ENCODE results near the gene ANKIB1. TPM values are rescaled to one million over a fixed set of nuclear protein-coding genes. Genes with fewer than 3 reads are reported as not detected.
"Not testable (repeated sequence)": the region's sequence is repeated elsewhere in the genome, so short reads cannot be mapped to it uniquely, and the experiment has no call there.

Gene ANKIB1
- total RNA-seq, 3 donors from 2014 or later = 28.0 to 40.8 (median 38.3) TPM

DNA sequence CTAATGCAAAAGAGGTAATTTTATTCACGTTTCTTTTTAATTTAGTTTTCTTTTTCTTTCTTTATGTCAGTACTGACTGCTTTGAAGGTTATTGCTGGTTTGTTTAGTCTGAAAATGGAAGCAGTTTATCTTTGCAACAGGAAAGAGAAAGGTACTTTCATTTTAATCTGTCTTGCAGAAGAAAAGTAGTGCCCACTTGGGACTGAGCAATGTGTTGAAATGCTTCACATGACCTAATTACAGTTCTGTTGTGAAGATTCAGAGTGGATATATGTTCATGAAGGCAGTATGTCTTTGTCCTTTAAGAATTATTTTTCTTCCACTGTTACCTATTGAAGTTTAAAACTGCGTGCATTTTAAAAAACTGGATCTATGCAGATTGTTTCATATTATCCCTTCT is 80.1 kb downstream of the ANKIB1 start:
- ATAC-seq (no peak), DNase-seq (no peak)
- H3K9me3 Mint-ChIP-seq = no peaks in the 10 kb centered on the region
- no peaks in the 10 kb centered on the region for H3K4me1 Mint-ChIP-seq (ENCODE audit: low read depth)
- no peak overlapping the region for H3K4me3 Mint-ChIP-seq
- peaks cover 16% of the 10 kb centered on the region for H3K36me3 Mint-ChIP-seq (ENCODE audit: insufficient read depth)
- no peaks in the 10 kb centered on the region for H3K27me3 Mint-ChIP-seq (ENCODE audit: low read depth)

DNA sequence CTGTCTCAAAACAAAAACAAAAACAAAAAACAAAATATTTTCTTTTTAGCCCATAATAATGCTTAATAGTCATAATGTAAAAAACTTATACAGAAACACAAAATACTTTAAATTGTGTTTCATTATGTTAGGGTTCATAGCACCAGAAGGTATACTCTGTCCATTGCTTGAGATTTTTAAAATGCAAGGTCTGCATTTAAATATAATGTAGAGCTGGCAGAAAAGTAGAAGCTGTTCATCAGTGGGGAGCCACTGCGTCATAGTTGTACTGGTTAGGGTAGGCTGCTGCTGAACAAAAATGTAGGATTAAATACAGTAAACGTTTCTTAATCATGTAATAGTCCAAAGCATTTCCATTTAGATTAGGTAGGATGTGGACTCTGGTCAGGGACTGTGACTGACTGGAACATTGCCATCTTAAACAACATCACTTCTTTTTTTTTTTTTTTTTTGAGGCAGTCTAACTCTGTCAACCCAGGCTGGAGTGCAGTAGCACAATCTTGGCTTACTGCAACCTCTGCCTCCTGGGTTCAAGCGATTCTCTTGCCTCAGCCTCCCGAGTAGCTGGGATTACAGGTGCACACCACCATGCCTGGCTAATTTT is 85.2 kb downstream of the ANKIB1 start:
- peaks cover 4% of the 10 kb centered on the region for H3K9me3 Mint-ChIP-seq
- H3K4me3 Mint-ChIP-seq = no peak overlapping the region

DNA sequence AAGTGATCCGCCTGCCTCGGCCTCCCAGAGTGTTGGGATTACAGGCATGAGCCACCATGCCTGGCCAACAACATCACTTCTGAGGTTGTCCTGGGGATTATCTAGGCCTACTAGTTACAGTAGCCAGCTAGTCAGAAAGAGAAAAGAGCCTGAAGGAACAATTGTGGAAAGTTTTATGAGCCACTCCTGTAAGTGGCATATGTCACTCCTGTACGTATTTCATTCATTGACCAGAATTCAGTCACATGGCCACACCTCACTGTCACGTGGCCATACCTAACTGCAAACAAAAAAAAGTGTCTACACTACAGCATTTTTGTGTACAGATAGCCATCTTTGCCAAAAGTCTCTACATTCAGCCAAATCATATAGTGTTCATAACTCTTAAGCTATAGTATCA is 85.7 kb downstream of the ANKIB1 start:
- no peaks in the 10 kb centered on the region for H3K4me1 Mint-ChIP-seq (ENCODE audit: low read depth)
- H3K36me3 Mint-ChIP-seq (ENCODE audit: insufficient read depth) = peaks cover 35% of the 10 kb centered on the region
- H3K27me3 Mint-ChIP-seq (ENCODE audit: low read depth) = no peaks in the 10 kb centered on the region
- no peak for ATAC-seq
- no peak overlapping the region for H3K4me3 Mint-ChIP-seq
- H3K9me3 Mint-ChIP-seq = peaks cover 4% of the 10 kb centered on the region
- no peak for DNase-seq

More for the DNA sequence above, 85.2 kb downstream of the ANKIB1 start:
- DNase-seq = no peak
- H3K4me1 Mint-ChIP-seq (ENCODE audit: low read depth) = no peaks in the 10 kb centered on the region
- ATAC-seq = no peak
- H3K36me3 Mint-ChIP-seq (ENCODE audit: insufficient read depth) = peaks cover 35% of the 10 kb centered on the region
- H3K27me3 Mint-ChIP-seq (ENCODE audit: low read depth) = no peaks in the 10 kb centered on the region

DNA sequence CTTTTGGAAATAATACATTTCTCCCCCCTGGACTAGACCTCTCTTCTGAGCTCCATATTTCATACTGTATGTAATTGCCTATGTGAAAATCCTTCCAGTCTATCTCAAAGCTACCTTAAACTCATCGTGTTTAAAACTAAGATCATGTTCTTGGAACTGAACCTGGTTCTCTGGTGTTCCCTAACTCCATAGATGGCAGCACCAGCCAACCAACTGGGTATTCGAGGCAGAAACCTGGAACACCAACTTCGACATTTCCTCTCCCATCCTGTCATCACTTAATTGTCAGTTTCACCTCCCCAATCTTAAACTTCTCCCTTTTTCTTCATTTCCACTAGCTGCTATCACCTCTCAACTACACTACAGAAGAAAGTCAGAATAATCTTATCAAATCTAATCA is 87.0 kb downstream of the ANKIB1 start:
- Mint-ChIP-seq H3K4me1 (ENCODE audit: low read depth) (no peaks in the 10 kb centered on the region), H3K4me3 (no peak overlapping the region), H3K36me3 (ENCODE audit: insufficient read depth) (peaks cover 37% of the 10 kb centered on the region), H3K27me3 (ENCODE audit: low read depth) (no peaks in the 10 kb centered on the region), H3K9me3 (peaks cover 4% of the 10 kb centered on the region)
- no peak for DNase-seq
- ATAC-seq = no peak

DNA sequence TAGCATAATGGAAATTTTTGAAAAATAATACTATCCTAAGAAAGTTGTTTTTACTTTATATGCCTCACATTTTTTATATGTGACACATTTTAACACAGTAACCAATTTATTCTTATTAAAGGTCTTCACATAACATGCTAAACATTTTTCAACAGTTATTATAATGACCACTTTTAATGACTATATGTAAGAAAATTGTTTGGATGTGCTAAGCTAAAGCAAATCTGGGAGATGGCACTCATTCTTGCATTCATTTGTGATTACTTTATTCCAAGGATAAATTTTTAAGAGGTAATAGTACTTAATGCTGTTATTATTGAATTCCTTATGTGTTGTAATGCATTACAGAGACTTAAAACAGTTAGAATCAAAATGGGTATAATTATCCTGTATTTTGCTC is 88.1 kb downstream of the ANKIB1 start:
- no peaks in the 10 kb centered on the region for H3K4me1 Mint-ChIP-seq (ENCODE audit: low read depth)
- ATAC-seq (no peak), DNase-seq (no peak)
- H3K9me3 Mint-ChIP-seq = peaks cover 4% of the 10 kb centered on the region
- no peak overlapping the region for H3K4me3 Mint-ChIP-seq
- no peaks in the 10 kb centered on the region for H3K27me3 Mint-ChIP-seq (ENCODE audit: low read depth)
- H3K36me3 Mint-ChIP-seq (ENCODE audit: insufficient read depth) = peaks cover 36% of the 10 kb centered on the region

DNA sequence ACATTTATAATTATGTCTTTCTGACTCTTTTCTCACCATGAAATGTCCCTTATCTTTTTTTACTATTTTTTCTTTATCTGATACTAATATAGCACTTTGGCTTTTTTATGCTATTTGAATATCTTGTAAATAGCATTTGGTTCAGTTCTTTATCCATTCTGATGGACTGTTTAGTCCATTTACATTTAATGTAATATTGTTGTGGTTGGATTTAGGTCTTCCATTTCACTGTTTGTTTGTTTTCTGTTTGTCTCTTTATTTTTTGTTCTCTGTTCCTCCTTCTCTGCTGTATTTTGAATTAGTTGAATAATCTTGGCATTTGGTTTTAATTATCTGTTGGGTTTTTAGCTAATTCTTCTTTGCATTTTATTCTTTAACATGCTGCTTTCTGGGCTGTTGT is 89.8 kb downstream of the ANKIB1 start:
- ATAC-seq = no peak
- Mint-ChIP-seq H3K9me3 (peaks cover 4% of the 10 kb centered on the region), H3K36me3 (ENCODE audit: insufficient read depth) (peaks cover 30% of the 10 kb centered on the region), H3K27me3 (ENCODE audit: low read depth) (no peaks in the 10 kb centered on the region), H3K4me1 (ENCODE audit: low read depth) (no peaks in the 10 kb centered on the region), H3K4me3 (no peak overlapping the region)
- no peak for DNase-seq

DNA sequence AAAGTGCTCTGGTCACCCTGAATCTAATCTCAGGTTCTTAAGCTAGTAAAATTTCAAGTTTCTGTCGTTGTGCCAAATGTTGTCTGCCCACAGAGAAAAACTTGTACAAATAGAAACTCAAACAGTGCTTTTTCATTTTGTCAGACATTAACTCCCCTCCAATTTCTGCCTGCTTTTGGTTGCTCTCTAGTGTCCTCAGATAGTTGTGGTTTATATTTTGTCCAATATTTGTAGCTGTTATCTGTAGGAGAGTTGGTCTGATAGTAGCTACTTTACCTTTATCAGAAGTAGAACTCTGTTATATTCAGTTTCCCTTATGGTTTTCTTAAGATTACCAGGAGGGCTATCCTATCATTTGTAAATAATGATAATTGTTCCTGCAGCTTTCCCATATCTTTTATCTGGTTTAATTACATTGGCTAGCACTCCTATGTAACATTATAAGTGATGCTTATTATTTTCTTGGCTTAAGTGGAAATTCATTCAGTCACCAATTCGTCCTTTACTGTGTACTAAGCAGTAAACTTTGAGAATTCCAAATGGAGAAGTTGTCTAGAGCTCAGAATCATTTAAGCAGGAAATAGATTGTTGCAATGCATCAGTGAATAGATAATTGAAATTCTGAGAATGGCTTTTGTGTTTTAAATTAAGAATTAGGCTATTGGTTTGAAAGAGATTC is 91.0 kb downstream of the ANKIB1 start:
- Mint-ChIP-seq H3K4me1 (ENCODE audit: low read depth) (no peaks in the 10 kb centered on the region), H3K4me3 (no peak overlapping the region), H3K27me3 (ENCODE audit: low read depth) (no peaks in the 10 kb centered on the region), H3K36me3 (ENCODE audit: insufficient read depth) (peaks cover 26% of the 10 kb centered on the region), H3K9me3 (peaks cover 4% of the 10 kb centered on the region)
- no peak for DNase-seq
- ATAC-seq = no peak

DNA sequence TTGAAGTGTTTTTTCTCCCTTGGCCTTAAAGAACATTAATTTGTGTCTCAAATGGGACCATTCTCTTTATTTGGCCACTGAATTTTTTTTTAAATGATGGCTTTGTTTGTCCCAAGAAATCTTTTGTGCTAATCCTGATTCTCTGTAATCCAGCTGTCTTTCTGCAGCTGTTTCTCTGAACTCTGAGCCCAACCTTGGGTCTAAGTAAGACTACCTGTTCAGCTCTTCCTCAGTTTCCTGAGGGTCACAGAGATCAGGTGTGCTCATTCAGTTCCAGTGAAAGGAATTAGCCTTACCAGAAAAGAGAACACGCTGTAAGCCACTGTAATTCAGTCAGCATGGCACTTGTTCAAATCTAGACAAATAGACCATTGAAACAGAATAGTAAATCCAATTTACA is 94.2 kb downstream of the ANKIB1 start:
- no peak overlapping the region for H3K4me3 Mint-ChIP-seq
- H3K4me1 Mint-ChIP-seq (ENCODE audit: low read depth) = no peaks in the 10 kb centered on the region
- no peaks in the 10 kb centered on the region for H3K27me3 Mint-ChIP-seq (ENCODE audit: low read depth)
- DNase-seq (no peak), ATAC-seq (no peak)
- H3K36me3 Mint-ChIP-seq (ENCODE audit: insufficient read depth) = peaks cover 23% of the 10 kb centered on the region
- peaks cover 4% of the 10 kb centered on the region for H3K9me3 Mint-ChIP-seq

DNA sequence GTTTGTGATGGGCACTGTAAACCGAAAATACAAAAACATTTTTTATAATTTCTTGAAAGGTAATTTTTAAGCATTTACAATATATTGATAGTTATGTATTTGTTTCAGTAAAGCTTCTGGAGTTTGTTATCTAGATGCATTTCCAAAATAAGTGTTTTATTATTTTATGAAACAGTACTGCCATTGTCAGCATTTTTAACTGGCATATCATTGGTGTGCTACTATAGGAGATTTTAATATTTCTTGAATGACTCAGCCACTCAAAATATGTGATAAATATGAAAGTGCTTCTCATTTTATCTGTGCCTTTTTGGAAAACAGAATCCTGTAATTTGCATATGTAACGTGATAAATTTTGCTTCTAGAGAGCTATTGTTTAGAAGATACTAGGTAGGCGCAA is 97.9 kb downstream of the ANKIB1 start:
- H3K9me3 Mint-ChIP-seq = no peaks in the 10 kb centered on the region
- H3K36me3 Mint-ChIP-seq (ENCODE audit: insufficient read depth) = peaks cover 29% of the 10 kb centered on the region

DNA sequence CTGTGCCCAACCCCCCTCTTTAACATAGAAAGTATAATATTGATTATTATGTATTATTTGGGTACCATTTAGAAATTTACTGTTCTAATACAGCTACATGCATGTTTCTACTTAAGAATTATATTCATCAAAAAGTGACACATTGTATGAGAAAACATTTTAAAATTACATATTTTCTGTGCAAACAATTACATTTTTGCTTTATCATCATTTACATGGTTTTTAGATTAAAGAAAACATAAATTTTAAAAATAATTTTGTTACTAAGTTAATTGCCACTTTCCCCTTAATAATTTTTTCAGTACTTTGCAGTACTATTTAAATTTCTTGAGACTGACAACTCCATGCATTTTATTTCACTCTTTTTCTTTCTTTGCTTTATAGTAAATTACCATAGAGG is 106.2 kb downstream of the ANKIB1 start:
- no peak for DNase-seq
- H3K27me3 Mint-ChIP-seq (ENCODE audit: low read depth) = no peaks in the 10 kb centered on the region
- H3K4me1 Mint-ChIP-seq (ENCODE audit: low read depth) = no peaks in the 10 kb centered on the region
- H3K9me3 Mint-ChIP-seq = no peaks in the 10 kb centered on the region
- H3K36me3 Mint-ChIP-seq (ENCODE audit: insufficient read depth) = peaks cover 35% of the 10 kb centered on the region
- no peak for ATAC-seq
- no peak overlapping the region for H3K4me3 Mint-ChIP-seq

More for the DNA sequence above, 97.9 kb downstream of the ANKIB1 start:
- Mint-ChIP-seq H3K4me3 (no peak overlapping the region), H3K27me3 (ENCODE audit: low read depth) (no peaks in the 10 kb centered on the region), H3K4me1 (ENCODE audit: low read depth) (no peaks in the 10 kb centered on the region)
- DNase-seq (no peak), ATAC-seq (no peak)

DNA sequence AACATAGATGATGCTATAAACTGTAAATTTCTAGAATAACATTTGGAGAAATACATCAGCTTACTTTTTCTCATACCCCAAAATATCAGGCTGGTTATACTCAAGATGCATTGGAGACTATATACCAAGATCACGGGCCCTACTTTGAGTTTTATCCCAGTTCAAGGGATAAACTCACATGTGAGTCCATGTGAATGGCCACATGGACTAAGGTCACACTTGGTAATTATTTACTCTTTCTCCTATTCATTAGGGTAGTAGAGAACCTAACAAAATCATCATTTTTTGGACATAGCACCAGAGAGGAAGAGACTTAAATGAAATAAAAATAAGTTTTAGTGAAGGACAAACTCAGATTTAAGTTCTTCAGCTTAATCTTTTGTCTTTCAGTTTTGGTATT is 108.4 kb downstream of the ANKIB1 start:
- peaks cover 29% of the 10 kb centered on the region for H3K36me3 Mint-ChIP-seq (ENCODE audit: insufficient read depth)
- H3K4me1 Mint-ChIP-seq (ENCODE audit: low read depth) = no peaks in the 10 kb centered on the region
- ATAC-seq = no peak
- H3K27me3 Mint-ChIP-seq (ENCODE audit: low read depth) = no peaks in the 10 kb centered on the region
- DNase-seq = no peak
- no peak overlapping the region for H3K4me3 Mint-ChIP-seq
- no peaks in the 10 kb centered on the region for H3K9me3 Mint-ChIP-seq

DNA sequence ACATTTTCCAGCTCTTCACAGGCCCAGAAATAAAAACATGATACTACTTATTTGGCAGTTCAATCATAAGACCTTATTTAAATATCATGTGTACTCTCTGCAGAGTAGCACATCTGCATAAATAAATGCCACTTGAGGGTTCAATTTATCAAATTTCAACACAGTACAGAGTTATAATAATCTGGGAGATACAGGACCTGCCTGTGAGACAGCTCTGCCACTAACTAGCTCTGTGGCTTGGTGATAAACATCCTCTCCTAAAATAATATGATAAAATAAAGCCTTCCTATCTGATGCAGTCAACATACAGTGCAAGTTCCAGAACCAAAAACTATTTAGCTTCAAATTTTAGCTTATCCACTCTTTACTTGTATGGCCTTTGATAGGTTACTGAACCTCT is 110.6 kb downstream of the ANKIB1 start:
- Mint-ChIP-seq H3K4me3 (no peak overlapping the region), H3K4me1 (ENCODE audit: low read depth) (no peaks in the 10 kb centered on the region), H3K27me3 (ENCODE audit: low read depth) (no peaks in the 10 kb centered on the region), H3K9me3 (no peaks in the 10 kb centered on the region), H3K36me3 (ENCODE audit: insufficient read depth) (peaks cover 40% of the 10 kb centered on the region)
- DNase-seq (no peak), ATAC-seq (no peak)

DNA sequence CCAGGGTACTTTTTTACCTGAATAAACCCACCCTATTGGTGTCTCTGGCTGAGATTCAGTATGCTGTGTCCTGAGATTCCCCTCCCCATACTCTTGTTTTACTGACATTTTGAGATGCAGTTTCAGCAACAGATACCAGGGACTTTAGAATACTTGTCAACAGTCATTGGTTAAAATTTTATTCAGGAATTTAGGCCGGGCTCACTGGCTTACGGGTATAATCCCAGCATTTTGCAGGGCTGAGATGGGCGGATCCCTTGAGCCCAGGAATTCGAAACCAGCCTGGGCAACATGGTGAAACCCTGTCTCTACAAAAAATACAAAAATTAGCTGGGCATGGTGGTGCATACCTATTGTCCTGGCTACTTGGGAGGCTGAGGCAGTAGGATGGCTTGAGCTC is 111.5 kb downstream of the ANKIB1 start:
- H3K4me1 Mint-ChIP-seq (ENCODE audit: low read depth) = no peaks in the 10 kb centered on the region
- DNase-seq (no peak), ATAC-seq (no peak)
- no peaks in the 10 kb centered on the region for H3K9me3 Mint-ChIP-seq
- H3K36me3 Mint-ChIP-seq (ENCODE audit: insufficient read depth) = peaks cover 40% of the 10 kb centered on the region
- no peaks in the 10 kb centered on the region for H3K27me3 Mint-ChIP-seq (ENCODE audit: low read depth)
- H3K4me3 Mint-ChIP-seq = no peak overlapping the region

DNA sequence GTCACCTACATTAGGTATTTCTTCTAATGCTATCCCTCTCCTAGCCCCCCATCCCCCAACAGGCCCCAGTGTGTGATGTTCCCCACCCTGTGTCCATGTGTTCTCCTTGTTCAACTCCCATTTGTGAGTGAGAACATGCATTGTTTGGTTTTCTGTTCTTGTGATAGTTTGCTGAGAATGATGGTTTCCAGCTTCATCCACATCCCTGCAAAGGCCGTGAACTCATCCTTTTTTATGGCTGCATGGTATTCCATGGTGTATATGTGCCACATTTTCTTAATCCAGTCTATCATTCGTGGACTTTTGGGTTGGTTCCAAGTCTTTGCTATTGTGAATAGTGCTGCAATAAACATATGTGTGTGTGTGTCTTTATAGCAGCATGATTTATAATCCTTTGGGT is 113.4 kb downstream of the ANKIB1 start:
- H3K27me3 Mint-ChIP-seq (ENCODE audit: low read depth); H3K9me3 Mint-ChIP-seq; H3K4me1 Mint-ChIP-seq (ENCODE audit: low read depth); H3K4me3 Mint-ChIP-seq; DNase-seq; ATAC-seq: not testable (repeated sequence)
- H3K36me3 Mint-ChIP-seq (ENCODE audit: insufficient read depth) = peaks cover 35% of the 10 kb centered on the region

DNA sequence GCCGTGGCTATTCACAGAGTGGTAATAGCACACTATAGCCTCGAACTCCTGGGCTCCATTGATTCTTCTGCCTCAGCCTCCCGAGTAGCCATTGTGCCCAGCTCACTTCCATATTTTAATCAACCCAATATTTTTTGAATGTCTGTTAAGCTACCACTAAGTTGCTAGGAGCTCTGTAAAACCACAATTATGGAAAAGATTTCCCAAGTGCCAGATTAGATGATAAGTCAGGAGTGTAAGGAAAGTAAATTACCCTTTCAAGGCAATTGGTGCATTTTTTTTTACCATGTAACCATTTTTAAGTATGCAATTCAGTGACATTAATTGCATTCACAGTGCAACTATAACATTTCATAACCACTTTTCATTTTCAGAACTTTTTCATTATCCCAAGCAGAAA is 114.0 kb downstream of the ANKIB1 start:
- Mint-ChIP-seq H3K4me1 (ENCODE audit: low read depth) (no peaks in the 10 kb centered on the region), H3K9me3 (no peaks in the 10 kb centered on the region), H3K27me3 (ENCODE audit: low read depth) (no peaks in the 10 kb centered on the region), H3K4me3 (no peak overlapping the region), H3K36me3 (ENCODE audit: insufficient read depth) (peaks cover 36% of the 10 kb centered on the region)
- no peak for DNase-seq
- no peak for ATAC-seq

All from activated T-cell treated with anti-CD3 and anti-CD28 coated beads, Interleukin-2, amount 50 U/mL, for 4 hours (primary cell).